HTERT RPE-1 (cell line): Measurements from ENCODE around the gene TARS1.
"Not testable (repeated sequence)": the region's sequence is repeated elsewhere in the genome, so short reads cannot be mapped to it uniquely, and the experiment has no call there.

ENCODE experiments used
- in situ Hi-C: fragments of 300-500 bp; cut with MboI; formaldehyde crosslinking; loops from 4 replicates; pipeline ENCODE4 v1.14.3; 2020; ENCODE audit warnings: low sequenced_read_pairs

Gene TARS1

DNA sequence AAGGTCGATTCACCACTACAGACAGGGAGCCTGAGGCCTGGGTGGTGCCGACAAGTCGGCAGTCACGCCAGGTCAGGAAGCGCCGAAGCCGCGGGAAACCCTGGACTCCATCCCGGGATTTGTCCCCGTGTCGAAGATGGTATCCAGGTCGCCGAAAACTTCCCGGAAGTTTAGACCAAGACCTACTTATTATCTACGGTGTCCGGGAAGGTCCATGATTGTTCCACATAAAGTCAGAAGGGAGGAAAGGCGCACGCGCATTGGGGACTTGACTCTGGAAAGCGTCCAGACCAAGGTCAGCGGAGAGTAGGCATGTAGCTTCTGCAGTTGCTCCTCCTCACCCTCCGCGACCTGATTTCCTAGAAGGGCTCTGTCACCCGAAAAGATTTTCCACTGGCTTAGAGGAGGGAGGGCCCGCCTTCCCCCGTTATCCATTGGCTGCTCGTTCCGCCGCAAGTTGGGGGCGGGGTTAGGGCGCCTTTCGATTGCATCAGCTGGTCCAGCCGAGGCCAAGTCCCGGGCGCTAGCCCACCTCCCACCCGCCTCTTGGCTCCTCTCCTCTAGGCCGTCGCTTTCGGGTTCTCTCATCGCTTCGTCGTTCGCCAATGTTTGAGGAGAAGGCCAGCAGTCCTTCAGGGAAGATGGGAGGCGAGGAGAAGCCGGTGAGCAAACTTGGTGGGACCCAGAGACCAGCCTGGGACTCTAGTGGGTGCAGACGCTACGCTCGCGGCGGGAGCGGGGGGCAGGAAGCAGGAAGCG lies at the start of gene TARS1:
Gene TARS1 (plus strand): TSS at position 484 of the 759 bp plus-strand sequence. CDS start 122 bp downstream, at position 606.
- in situ Hi-C loops = no loop called here

DNA sequence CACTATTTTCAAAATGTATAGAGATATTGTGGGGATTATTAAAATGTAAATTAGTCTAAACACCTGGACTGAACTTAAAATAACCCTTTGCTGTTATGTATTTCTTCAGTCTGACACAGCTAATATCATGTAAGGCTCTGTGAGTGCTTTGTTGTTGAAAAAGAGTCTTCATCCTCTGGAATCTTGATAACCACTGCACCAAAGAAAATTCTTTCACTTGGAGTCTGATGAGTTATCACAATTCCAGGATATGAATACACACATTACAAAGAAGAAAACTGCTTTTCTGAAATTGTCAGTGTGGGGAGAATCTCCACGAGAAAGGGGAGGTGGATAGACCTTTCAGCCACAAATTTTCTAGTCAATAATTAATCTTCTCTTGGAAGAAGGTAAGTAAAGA lies 42.3 kb upstream of the TARS1 start:
- in situ Hi-C loops = no loop called here

DNA sequence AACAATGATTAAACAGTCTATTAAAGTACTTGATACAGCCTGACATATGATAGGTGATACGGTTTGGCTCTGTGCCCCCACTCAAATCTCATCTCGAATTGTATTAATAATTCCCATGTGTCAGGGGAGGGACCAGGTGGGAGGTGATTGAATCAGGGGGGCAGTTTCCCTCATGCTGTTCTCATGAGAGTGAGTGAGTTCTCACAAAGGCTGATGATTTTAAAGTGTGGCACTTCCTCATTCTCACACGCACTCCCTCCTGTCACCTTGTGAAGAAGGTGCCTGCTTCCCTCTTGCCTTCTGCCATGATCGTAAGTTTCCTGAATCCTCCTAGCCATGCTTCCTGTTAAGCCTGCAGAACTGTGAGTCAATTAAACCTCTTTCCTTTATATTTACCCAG lies 40.1 kb upstream of the TARS1 start:
- in situ Hi-C loops = no loop called here

DNA sequence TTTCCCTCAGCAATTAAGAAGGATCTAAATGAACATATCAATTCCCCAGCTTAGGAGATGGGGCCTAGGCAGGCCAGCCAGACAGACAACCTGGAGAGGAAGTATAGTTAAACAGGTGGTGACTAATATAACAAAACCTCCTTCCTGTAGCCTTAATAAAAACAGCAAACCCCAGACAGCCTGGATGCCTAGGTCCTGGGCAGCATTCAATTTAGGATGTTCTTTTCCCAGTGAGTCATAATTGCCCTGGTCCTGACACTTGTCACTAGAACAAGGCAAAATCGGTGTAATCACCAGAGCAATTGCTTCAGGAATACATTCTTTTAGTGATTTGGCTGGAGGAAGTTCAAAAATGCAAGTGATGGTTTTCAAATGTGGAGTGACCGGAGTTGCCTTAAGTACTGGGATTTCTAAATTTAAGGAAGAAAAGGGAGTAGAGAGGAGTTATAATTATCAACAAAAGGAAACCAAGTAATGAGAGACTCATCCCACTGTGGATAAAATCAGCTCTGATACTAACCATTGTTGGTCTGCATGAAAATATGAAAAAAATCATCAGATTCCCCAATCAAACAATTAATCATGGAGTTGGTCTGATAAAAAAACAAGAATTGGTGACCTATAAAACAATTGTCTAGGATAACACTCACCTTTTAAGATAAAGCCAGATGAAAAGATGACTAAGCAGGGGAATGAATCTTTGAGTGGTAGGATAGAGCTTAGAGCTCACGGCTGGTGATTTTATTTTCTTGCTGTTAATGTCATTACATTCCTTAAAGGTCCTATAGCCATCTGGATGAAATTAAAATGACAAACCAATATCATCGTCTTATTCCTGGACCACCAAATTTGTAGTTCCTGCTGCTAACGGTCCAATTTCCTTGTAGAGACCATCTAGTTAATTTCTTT lies 39.0 kb upstream of the TARS1 start:
- in situ Hi-C loops = no loop called here

DNA sequence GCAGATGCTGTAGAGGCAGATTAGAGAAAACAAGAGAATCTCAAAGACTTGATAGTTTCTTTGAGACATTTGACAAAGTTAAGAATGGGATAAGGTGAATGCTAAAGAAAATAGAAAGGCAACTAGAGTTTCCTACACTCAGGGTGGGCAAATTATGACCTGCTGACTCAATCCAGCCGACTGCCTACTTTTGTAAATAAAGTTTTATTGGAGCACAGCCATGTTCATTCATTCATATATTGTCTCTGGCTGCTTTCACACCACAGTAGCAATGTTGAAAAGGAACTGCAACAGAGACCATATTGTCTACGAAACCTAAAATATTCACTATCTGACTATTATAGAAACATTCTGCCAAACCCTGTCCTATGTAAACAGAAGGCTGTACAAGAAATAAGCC lies 37.6 kb upstream of the TARS1 start:
- in situ Hi-C loops = no loop called here

DNA sequence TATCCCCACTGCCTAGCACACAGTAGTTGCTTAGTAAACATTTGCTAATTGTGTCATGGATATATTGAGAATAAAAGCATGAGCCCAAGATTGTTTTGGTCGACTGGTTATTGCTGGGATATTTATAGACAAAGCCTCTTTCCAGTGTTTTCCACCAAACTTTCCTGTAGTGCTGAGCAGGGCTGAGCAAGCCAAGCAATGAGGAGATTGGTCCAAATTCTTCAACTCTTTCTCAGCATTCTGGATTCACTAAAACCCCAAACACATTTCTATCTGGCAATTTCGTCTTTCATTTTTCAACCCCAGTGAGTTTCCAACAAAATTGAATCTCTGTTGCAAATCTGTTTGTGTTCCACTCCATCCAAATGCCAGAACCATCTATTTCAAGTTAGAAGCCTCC lies 31.9 kb upstream of the TARS1 start:
- in situ Hi-C loops = no loop called here

DNA sequence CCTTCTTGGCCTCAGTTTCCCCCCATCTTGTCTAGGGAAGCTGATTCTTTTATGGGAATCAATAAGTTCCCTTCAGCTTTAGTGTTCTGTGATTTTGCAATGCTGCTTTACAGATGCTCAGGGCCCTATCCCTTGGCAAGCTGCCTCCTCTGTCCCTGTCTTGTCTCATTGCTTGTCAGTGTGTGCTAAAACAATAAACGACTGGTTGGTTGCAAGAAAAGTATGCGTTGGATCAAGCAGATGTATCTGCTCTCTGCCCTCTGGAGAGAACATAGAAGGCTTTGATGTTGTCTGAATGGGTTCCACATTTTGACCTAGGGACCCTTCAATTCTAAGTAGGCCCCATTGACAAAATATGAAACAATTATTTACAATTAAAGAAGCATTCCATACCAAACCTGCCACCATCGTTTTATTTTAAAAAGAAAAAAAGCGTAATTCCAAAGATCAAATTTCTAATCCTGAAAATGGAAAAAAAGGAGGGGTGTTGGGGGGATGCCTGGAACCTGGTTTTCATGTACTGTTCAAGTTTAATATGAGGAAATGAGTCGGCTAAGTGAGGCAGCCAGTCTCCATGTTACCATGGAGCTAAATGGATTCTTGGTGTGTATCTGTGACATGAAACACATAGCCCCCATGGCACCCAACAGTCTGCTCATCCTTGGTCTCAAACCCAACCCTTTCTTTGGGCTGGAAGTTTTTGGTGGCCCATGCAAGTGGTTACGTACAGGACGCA lies 31.2 kb upstream of the TARS1 start:
- in situ Hi-C loops = no loop called here

DNA sequence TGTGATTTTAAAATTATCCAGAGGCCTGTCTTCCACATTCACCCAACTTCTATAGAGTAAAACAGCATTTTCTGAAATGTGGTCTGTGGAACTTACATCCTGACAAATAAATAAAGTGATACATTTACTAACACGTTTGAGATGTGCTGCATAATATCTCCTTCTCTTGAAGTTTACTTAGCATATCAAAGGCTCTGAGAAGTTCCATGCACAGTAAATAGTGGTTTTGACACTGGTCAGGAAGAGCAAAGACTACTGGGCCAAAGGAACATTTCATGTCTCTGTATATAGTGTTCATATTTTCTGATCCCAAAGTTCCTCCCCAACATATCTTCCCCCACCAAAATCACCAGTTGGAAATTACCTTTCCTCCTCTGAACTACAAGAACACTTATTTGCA lies 30.5 kb upstream of the TARS1 start:
- in situ Hi-C loops = no loop called here

DNA sequence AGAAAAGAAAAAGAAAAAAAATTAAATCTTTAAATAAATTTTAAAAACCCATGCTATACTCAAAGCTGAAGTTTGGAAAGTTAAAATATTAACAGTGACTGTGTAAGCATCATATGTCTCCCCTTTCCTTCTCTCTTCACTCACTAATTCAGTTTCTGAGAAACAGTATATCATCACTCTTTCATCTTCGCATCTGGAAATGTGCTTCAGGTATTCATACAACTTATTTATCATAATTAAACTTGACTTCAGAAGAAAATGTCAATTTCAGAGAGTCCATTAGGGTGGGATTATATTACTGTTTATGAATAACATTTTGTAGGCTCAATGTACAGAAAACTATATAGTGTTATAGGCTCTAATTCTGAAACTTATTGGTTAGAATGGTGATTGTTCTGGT lies 29.3 kb upstream of the TARS1 start:
- in situ Hi-C loops = no loop called here

DNA sequence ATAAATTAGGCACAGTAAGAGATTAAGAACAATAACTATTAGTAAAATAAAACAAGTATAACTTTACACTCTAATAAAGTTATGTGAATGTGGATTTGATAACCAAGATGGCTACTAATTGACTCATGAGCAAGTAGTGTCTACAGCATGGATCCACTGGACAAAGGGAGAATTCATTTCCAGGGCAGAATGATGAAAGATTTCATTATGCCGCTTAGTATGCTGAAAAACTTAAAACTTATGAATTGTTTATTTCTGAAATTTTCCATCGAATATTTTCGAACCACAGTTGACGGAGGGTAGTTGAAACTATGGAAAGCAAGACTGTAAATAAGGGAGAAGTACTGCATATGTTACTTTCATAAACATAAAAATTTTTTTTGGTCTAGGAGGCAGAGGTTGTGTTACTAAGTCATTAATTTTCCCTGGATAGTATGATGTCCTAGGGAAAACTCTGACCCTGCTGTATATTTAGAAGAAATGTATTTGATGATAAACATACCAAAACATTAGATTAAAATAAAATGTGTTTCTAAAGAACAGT lies 24.9 kb upstream of the TARS1 start:
- in situ Hi-C loops = no loop called here

DNA sequence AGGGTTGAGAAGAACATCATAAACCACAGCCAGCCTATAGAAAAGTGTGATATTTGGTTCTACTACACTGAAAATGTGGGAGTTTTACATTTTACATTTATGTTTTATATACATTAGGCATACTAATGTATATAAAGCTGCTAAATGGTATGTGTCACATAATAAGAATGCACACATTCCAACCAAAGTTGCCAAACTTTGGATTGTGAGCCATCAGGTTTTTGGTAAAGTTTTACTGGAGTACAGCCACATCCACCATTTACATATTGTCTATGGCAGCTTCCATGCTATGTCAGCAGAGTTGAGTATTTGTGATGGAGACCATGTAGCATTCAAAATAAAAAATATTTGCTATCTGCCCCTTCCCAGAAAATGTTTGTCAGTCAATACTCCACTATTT lies 23.1 kb upstream of the TARS1 start:
- in situ Hi-C loops = no loop called here

DNA sequence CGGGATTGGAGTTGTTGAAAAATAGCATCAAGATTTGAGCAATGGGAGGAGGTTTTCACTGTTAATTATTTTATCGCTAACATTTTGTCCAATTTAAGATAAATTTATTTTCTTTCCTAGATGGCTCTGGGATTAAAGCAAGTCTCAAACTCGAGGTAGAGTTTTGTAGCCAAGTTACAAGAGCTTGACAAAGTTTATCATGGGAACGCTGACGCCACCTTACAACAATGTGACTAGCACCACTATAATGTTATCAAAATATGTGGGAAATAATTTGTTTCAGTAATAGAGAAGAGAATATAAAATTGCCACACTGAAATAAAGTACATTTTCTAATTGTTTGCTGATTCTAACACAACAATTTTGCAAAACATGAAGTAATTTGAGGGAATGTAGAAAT lies 19.8 kb upstream of the TARS1 start:
- in situ Hi-C loops = no loop called here

DNA sequence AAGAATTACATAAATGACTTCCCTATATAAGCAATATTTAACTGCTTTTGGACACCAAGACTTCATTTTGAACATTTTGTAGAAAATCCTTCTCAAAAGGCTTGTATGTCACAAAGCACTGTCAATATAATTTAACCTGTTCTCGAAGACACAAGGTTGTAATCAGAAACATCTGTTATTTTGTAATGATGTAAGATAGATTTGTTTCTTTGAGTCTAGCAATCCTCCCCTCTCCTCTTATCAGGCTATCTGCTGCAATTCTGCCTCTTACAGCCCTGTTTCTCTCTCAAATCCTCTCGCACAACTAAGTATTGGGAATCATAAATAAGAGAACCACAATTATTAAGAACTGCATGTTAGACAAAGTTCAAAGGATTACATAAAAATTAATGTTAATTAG lies 18.6 kb upstream of the TARS1 start:
- in situ Hi-C loops = no loop called here

DNA sequence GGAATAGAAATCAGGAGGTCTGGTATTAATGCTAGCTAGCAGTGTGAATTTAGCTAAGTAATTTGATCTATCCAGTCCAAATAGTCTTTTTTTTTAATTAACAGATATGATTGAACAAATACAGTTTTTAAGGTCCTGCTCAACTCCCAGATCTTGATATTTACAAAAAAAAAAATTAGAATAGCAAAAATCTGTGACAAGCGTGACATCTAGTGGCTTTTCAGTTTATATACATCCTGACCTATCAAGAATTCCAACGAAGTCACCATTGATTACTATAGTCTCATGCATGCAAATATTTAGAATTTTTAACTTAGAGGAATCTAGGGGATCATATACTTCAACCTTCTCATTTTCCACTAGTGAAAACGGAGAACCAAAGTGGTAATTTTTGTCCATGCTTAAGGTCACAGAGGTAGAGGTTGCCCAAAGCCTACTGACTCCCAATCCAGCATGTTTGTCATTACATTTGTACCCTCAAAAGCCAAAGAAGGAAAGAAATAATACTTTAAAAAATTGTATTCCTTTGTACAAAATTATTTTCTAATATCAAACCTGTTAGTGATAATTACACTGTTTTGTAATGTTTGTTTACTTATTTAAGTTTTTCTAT lies 17.6 kb upstream of the TARS1 start:
- in situ Hi-C loops = no loop called here

DNA sequence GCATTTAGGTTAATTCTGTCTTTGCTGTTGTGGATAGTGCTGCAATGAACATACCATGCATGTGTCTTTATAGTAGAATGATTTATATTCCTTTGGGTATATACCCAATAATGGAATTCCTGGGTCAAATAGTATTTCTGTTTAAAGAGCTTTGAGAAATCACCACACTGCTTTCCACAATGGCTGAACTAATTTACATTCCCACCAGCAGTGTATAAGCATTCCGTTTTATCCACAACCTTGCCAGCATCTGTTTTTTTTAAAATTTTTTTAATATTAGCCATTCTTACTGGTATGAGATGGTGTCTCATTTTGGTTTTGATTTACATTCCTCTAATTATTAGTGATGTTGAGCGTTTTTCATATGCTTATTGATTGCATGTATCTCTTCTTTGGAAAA lies 15.5 kb upstream of the TARS1 start:
- in situ Hi-C loops = no loop called here

DNA sequence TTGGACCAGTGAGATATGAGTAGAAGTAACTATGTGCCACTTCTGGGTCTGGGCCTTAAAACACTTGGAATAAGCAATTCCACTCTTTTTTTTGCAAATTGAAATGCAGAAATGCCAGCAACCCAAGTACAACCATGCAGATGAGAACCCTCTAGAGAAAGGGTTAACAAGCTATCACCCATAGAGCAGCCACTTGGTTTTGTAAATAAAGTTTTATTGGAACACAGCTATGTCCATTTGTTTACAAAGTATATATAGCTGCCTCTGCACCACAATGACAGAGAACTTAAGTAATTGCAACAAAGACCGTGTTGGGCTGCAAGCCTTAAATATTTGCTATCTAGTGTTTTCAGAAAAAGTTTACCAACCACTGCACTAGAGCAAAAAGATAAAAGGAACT lies 9.8 kb upstream of the TARS1 start:
- in situ Hi-C loops = no loop called here

DNA sequence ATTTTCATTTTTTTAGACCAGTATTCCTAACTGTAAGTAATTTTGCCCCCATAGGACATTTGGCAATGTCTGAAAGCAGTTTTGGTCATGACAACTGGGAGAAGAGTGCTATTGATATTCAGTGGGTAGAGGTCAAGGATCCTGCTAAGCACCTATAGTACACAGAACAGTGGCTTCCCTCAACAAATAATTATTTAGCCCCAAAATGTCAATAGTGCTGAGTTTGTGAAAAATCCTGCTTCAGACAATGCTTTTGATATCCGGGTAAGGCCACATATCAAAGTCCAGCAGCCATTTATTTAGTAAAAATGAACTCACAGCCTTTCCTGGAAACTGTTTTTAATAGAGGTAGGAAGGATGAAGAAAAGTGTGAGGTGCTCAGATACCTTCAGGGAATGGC lies 8.1 kb upstream of the TARS1 start:
- in situ Hi-C loops = no loop called here

DNA sequence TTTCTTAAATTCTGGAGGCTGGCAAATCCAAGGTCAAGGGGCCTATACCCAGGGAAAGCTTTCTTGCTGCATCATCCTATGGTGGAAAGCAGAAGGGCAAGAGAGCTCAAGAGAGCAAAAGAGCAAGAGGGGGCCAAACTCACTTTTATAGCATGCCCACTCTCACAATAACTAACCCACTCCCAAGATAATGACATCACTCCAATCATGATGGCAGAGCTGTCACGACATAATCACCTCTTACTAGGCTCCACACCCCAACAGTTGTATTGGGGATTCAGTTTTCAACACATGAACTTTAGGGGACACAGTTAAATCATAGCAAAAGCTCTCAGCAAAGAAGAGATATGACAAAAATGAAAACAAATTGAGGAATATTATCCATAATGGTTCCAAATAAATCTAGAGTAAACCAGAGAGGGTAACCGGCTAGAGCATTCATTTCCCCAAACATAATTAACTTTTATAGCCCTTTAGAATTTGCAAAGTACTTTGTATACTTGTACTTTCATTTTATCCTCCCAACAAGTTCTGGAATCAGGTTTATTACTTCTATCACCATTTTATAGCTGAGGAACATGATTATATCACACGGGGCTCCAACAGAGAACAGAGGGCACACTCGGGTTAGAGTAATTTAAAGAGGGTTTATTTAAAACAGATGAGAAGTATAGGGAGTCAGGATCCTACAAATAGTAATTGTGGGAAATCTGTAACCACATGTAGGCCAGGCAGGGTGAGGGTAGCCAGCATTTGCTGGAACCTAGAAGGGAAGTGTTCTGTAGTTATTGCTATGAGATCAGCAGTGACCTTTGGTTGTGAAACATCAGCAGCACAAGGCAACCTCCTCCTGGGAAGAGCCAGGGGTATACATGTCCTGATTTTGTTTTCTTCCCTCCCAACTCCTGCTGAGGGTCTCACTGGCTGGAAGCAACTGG lies 7.2 kb upstream of the TARS1 start:
- in situ Hi-C loops = no loop called here

DNA sequence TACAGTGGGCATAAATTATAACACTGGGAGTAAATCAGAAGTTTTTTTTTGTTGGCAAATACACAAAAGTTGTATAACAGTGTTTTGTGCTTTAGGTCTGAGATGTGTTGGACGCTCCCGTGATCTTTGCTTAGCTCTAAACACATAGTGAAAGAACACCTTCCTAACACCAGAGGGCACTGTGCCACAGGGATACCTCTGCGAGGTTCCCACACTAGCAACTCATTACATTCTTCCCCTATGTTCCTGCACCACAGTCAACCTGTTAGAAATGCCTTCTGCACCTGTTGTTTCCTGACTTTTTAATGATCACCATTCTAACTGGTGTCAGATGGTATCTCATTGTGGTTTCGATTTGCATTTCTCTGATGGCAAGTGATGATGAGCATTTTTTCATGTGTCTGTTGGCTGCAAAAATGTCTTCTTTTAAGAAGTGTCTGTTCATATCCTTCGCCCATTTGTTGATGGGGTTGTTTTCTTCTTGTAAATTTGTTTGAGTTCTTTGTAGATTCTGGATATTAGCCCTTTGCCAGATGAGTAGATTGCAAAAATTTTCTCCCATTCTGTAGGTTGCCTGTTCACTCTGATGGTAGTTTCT lies 4.8 kb upstream of the TARS1 start:
- in situ Hi-C loops = not testable (repeated sequence)
